Mammary epithelial cell (primary cell): ENCODE measurements around the gene LYST.

Experiments used
- CTCF ChIP-seq, 2 donors: IDR thresholded peaks in 1 of 2; conservative IDR thresholded peaks in 1 of 2; 2 replicates each; pipeline ENCODE4 v1.5.1; 2011 to 2012; ENCODE audit warnings: inconsistent platforms in 2 of 2, low read length in 2 of 2, mild to moderate bottlenecking in 2 of 2, control low read depth in 1 of 2, low read depth in 1 of 2; ENCODE audit not compliant: insufficient read depth in 1 of 2; ENCODE audit errors: extremely low read depth in 1 of 2
- EZH2 ChIP-seq: IDR thresholded peaks from 2 replicates; pipeline ENCODE4 v1.6.1; 2012; ENCODE audit warnings: low read length, inconsistent platforms, borderline replicate concordance

DNA sequence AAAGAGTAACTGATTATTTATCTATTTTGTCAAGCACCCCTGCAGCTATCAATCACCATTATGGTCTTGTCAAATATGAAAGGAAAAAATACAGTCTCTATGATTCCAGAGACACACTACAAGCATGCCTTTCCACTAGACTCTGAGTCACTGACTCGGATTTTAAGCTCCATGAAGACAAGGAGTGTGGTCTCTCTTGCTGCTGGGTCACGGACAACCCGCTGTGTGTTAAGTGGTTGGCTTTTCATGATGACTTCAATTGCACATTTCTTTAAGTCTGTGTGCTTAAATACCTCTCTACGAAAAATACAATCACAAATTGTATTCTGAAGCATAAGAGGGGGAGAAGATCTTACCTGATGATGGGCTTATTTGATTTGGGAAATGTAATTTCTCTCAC is 203.1 kb downstream of the LYST start:
- no peak for TF ChIP-seq CTCF (conservative IDR thresholded peaks at IDR 0.05 in 1 of 2, IDR thresholded peaks at IDR 0.05 in 1 of 2; ENCODE audit: extremely low read depth in 1 of 2, insufficient read depth in 1 of 2, low read depth in 1 of 2, low read length in 2 of 2)
- no peak for TF ChIP-seq EZH2
